BJ (cell line): Measurements from ENCODE around the gene SULT1E1. TPM values are rescaled to one million over a fixed set of nuclear protein-coding genes. Genes with fewer than 3 reads are reported as not detected.

ENCODE experiments used
- CTCF ChIA-PET: fragments of 350-600 bp; formaldehyde crosslinking; extraction: SDS; loops from one replicate; lab custom pipeline; 2021; ENCODE audit warnings: antibody characterized with exemption, inconsistent platforms; lab: Yijun Ruan, JAX
- POLR2A ChIA-PET: fragments of 300-600 bp; sonication (Branson Sonifier 250); formaldehyde crosslinking; extraction: SDS; loops from one replicate; lab custom pipeline; 2021; ENCODE audit warnings: antibody characterized with exemption; lab: Charles Lee
- DNase-seq: peaks from one replicate; pipeline ENCODE4 v3.0.0-alpha.2; 2011; ENCODE audit warnings: low read depth
- H3K27me3 ChIP-seq: 2 replicates; pipeline ENCODE4 v1.6.0; 2011; ENCODE audit warnings: low read length; ENCODE audit not compliant: control insufficient read depth, insufficient read depth
- H3K36me3 ChIP-seq: 2 replicates; pipeline ENCODE4 v1.5.1; 2011; ENCODE audit warnings: low read length; ENCODE audit not compliant: control insufficient read depth, insufficient read depth
- H3K4me3 ChIP-seq: 2 replicates; pipeline ENCODE4 v1.5.1; 2011; ENCODE audit warnings: low read depth, mild to moderate bottlenecking, control low read depth, low read length
- polyA plus RNA-seq: library from polyadenylated mRNA; depleted of rRNA; stranded (reverse); fragments of >200 nt; gene quantifications from 2 replicates; pipeline ENCODE4 v1.2.3, GENCODE V29; 2011
- TF ChIP-seq, protein P1 (sequence below): IDR thresholded peaks from 2 replicates; pipeline ENCODE4 v1.5.1; 2011; ENCODE audit warnings: low read depth, mild to moderate bottlenecking, control low read depth, inconsistent platforms, low read length, moderate library complexity; ENCODE audit not compliant: insufficient read depth

The SULT1E1 gene
- polyA plus RNA-seq, 1 experiment: not detected

DNA sequence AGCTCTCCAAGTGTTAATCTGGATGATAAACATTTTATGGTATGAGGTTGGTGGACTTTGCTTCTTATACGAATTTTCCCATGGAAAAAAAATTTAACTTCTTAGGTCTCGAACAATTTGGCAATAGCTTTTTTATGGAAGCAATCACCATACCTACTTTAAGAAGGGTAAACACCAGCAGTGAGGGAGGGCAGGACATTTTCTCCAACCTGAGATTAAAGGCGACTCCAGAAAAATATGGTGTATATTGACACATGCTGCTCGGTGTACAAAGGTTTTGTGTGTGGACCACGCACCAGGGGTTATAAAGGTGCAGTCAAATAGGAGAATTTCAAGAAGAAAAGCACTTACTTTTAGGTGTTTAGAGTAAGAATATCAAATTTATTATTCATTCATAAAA is 34.2 kb upstream of the SULT1E1 start:
- POLR2A ChIA-PET: no interaction called here
- TF ChIP-seq, protein P1, sequence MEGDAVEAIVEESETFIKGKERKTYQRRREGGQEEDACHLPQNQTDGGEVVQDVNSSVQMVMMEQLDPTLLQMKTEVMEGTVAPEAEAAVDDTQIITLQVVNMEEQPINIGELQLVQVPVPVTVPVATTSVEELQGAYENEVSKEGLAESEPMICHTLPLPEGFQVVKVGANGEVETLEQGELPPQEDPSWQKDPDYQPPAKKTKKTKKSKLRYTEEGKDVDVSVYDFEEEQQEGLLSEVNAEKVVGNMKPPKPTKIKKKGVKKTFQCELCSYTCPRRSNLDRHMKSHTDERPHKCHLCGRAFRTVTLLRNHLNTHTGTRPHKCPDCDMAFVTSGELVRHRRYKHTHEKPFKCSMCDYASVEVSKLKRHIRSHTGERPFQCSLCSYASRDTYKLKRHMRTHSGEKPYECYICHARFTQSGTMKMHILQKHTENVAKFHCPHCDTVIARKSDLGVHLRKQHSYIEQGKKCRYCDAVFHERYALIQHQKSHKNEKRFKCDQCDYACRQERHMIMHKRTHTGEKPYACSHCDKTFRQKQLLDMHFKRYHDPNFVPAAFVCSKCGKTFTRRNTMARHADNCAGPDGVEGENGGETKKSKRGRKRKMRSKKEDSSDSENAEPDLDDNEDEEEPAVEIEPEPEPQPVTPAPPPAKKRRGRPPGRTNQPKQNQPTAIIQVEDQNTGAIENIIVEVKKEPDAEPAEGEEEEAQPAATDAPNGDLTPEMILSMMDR: no peak
- no peak for DNase-seq
- Histone ChIP-seq H3K36me3 (no peaks in the 10 kb centered on the region), H3K4me3 (no peak overlapping the region), H3K27me3 (no peaks in the 10 kb centered on the region)
- CTCF ChIA-PET: interaction anchor here (1.7 kb wide), 1 partner anchor 8 kb away, joined by 4 read pairs; no protein-coding TSS in a partner anchor

GRCh38 chr4:69888336-69888735 is 28.4 kb upstream of the SULT1E1 start:
- POLR2A ChIA-PET: no interaction called here
- CTCF ChIA-PET: no interaction called here
- DNase-seq: no peak

GRCh38 chr4:69882150-69882549 is 22.2 kb upstream of the SULT1E1 start:
- Histone ChIP-seq H3K36me3 (no peaks in the 10 kb centered on the region), H3K4me3 (no peak overlapping the region), H3K27me3 (no peaks in the 10 kb centered on the region)
- no peak for DNase-seq
- CTCF ChIA-PET: interaction anchor here (1.2 to 2.0 kb wide), 2 partner anchors 9 to 14 kb away, joined by 3 to 6 read pairs; no protein-coding TSS in a partner anchor
- POLR2A ChIA-PET: no interaction called here
- TF ChIP-seq, protein P1: no peak

More at GRCh38 chr4:69888336-69888735, 28.4 kb upstream of the SULT1E1 start:
- no peaks in the 10 kb centered on the region for H3K36me3 ChIP-seq
- no peaks in the 10 kb centered on the region for H3K27me3 ChIP-seq
- no peak overlapping the region for H3K4me3 ChIP-seq
- TF ChIP-seq, protein P1: no peak

DNA sequence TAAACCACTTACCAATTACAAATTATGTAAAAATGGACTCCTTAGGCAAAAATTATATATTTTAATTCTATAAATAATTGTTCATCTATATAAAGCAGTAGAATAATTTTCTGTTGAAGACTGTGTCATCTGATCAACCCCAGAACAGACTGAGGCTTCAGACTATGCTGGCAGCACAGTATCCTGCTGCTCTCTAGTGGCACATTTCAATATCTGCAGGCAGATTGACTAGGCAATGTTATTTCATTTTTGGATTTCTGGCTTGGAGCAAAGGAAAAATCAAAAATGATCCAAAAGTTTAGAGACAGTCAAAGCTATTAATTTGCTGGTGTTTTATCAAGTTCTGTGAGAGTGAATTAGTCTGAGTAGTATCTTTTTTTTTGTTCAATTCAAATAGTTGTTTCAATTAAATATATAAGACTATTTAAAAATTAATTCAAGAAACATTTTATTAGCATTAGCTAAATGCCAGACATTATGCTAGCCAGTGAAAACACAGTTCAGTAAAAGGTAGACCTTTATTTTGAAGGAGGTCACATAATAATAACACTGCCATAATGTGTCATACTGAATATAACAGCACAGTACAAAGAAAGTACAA is 21.3 kb upstream of the SULT1E1 start:
- Histone ChIP-seq H3K27me3 (no peaks in the 10 kb centered on the region), H3K36me3 (no peaks in the 10 kb centered on the region), H3K4me3 (no peak overlapping the region)
- ChIA-PET CTCF (interaction anchor here (0.6 to 2.0 kb wide), 6 partner anchors 8 to 197 kb away, joined by 3 to 6 read pairs (median 3); no protein-coding TSS in a partner anchor), POLR2A (no interaction called here)
- no peak for DNase-seq
- TF ChIP-seq, protein P1: peak; percentile 63

DNA sequence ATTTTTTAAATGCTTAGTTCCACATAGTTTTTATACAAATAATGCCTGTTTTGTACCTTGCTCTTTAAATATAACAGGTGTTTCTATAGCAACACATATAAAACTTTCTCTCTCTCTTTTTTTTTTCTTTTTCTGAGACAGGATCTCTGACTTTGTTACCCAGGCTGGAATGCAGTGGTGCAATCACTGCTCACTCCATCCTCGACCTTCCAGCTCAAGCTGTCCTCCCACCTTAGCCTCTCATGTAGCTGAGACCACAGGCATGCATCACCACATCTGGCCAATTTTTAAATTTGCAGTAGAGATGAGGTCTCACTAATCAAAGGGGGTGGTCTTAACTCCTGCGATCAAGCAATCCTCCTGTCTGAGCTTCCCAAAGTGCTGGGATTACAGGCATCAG is 18.3 kb upstream of the SULT1E1 start:
- Histone ChIP-seq H3K36me3 (no peaks in the 10 kb centered on the region), H3K4me3 (no peak overlapping the region), H3K27me3 (no peaks in the 10 kb centered on the region)
- ChIA-PET CTCF (interaction anchor here (1.2 kb wide), 1 partner anchor 15 kb away, joined by 3 read pairs; no protein-coding TSS in a partner anchor), POLR2A (no interaction called here)
- DNase-seq: no peak
- TF ChIP-seq, protein P1: no peak
